ENCODE measurements around the gene SLC49A3.

Gene SLC49A3

DNA sequence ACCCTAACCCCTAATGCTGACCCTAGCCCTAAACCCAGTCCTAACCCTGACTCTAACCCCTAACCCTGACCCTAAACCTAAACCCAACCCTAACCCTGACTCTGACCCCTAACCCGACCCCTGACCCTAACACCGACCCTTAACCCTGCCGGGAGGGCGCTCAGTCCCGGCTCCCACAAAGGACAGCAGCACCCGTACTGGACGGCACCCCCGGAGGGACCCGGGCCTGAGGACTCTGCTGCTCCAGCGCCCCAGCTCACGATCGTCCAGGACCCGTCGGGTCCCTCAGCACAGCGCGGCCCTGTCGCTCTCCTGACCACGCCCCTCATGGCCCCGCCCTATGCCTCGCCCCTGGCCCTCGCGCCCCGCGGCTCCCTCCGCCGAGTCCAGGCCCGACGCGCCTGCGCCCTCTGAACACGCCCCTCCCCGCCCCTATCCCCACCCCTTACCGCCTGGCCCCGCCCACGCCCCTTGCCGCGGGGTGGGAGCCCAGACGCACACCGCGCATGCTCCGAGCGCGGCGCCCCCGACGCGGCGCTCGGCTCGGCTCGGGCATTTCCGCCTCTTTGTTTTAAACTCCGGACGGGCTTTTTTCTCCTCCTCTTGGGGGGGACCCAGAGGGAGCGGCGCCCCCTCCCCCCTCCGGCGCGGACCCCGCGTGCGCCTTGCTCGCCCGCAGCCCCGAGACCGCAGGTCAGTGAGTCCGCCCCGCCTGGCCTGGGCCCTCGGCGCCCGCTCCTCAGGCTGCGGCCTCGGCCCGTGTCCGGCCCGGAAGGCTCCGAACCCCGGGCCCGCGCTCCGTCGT is 16.5 kb upstream of the SLC49A3 start, which contains the start of gene PCGF3:
TSS of gene PCGF3 (plus strand) at position 555 of the 805 bp plus-strand sequence. CDS start 27,849 bp downstream, outside the sequence.
- TF ChIP-seq, protein P1, sequence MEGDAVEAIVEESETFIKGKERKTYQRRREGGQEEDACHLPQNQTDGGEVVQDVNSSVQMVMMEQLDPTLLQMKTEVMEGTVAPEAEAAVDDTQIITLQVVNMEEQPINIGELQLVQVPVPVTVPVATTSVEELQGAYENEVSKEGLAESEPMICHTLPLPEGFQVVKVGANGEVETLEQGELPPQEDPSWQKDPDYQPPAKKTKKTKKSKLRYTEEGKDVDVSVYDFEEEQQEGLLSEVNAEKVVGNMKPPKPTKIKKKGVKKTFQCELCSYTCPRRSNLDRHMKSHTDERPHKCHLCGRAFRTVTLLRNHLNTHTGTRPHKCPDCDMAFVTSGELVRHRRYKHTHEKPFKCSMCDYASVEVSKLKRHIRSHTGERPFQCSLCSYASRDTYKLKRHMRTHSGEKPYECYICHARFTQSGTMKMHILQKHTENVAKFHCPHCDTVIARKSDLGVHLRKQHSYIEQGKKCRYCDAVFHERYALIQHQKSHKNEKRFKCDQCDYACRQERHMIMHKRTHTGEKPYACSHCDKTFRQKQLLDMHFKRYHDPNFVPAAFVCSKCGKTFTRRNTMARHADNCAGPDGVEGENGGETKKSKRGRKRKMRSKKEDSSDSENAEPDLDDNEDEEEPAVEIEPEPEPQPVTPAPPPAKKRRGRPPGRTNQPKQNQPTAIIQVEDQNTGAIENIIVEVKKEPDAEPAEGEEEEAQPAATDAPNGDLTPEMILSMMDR (IDR thresholded peaks at IDR 0.05; ENCODE audit: borderline replicate concordance, insufficient read depth, low read depth, low read length) = no peak
- H3K4me3 ChIP-seq (ENCODE audit: low read depth, low read length) = peak within 1 kb of the TSS; percentile 88

DNA sequence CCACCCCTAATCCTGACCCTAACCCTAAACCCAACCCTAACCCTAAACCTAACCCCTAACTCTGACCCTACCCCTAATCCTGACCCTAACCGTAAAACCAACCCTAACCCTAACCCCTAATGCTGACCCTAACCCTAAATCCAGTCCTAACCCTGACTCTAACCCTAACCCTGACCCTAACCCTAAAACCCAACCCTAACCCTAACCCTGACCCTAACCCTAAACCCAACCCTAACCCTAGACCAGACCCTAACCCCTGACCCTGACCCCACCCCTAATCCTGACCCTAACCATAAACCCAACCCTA is 16.0 kb upstream of the SLC49A3 start:
- TF ChIP-seq, protein P1 (IDR thresholded peaks at IDR 0.05; ENCODE audit: borderline replicate concordance, insufficient read depth, low read depth, low read length) = no peak
- no peak overlapping the region for H3K4me3 ChIP-seq (ENCODE audit: low read depth, low read length)

DNA sequence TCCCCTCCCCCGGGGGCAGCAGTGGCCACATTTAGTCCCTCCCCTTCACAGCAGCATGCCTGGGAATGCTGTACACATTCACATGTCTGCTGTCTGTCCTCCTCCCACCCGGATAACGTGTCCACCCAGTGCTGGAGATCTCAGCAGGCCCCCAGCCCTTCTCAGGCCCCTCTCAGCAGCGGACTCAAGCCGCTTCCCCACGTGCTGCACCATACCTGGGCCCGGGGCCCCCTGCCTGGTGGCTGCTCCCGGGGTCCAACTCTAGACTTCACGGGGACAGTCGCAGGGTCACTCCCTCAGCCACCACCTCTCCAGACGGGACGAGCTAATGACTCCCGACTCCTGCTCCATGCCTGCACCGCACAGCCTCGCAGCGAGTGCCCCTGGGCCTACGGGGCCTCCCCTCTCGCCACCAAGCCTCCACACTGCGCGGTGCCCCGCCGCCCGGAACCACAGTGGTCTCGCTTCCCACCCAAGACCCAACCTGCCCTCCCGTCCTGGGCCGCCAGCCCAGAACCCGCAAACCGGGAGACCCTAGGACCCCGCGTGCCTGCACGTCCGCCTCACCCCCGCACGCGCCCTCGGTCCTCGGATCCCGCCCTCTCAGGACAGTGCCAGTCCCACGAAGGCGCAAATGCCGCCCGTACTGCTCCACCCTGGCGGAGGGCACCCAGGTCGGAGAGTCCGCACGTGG is 15.4 kb upstream of the SLC49A3 start:
- TF ChIP-seq, protein P1 (IDR thresholded peaks at IDR 0.05; ENCODE audit: borderline replicate concordance, insufficient read depth, low read depth, low read length) = no peak
- H3K4me3 ChIP-seq (ENCODE audit: low read depth, low read length) = no peak overlapping the region

DNA sequence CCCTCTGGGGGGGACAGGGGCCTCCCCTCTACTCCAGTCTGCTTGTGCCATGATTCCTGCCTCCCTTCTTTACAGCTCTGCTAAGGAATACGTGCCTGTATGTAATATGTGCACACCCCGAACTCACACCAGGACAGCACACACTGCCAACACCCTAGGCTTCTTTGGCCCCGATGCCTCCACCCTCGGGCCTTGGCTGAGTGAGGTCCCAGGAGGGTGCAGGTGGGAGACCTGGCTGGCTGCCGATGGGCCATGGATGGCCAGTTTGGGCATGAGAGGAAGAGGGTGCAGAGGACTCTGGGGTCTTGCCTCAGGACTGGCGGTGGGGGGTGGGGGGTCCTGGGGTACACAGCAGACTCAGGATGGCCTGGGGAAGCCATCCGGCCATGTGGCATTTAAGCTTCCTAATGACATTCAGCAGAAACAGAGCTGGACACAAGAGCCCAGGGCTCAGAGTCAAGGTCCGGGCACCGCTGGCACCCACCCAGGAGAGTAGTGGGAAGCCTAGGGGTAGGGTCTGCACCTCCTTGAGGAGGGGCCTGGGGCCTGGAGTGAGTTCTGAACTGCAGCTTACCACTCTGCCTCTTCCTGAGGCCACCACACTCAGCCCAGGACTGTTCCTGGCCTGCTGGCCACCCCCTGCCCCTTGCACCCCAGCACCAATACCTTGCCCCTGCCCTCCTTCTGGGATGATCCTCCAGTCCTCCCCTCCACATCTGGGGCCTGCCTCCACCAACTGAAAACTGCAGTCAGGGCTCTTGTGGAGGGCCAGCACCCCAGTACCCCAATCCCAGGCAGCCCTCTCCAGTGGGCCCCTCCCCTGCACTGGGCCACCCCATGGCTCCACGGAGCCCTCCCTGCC is 14.6 kb upstream of the SLC49A3 start:
- H3K4me3 ChIP-seq (ENCODE audit: low read depth, low read length) = no peak overlapping the region
- TF ChIP-seq, protein P1 (IDR thresholded peaks at IDR 0.05; ENCODE audit: borderline replicate concordance, insufficient read depth, low read depth, low read length) = no peak

DNA sequence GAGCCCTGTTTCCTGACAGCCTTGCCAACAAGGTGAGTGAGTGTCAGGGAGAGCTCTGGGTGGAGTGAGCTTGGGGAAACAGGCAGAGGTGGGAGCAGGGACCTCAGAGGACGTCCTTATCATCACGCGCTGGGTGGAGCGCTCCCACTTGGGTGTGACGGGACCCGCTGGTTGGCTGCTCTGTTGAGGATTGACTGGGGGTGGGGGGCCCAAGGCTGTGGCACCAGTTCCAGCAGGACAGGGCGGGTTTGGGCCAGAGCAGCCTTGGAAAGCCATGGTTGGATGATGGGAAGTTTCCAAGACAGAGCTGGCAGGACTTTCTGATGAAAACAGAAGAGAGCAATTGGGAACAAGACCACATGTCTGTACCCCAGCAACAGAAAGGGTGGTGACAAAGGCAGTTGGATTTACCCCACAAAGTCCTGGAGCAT is 13.7 kb upstream of the SLC49A3 start:
- H3K4me3 ChIP-seq (ENCODE audit: low read depth, low read length) = no peak overlapping the region
- TF ChIP-seq, protein P1 (IDR thresholded peaks at IDR 0.05; ENCODE audit: borderline replicate concordance, insufficient read depth, low read depth, low read length) = no peak

DNA sequence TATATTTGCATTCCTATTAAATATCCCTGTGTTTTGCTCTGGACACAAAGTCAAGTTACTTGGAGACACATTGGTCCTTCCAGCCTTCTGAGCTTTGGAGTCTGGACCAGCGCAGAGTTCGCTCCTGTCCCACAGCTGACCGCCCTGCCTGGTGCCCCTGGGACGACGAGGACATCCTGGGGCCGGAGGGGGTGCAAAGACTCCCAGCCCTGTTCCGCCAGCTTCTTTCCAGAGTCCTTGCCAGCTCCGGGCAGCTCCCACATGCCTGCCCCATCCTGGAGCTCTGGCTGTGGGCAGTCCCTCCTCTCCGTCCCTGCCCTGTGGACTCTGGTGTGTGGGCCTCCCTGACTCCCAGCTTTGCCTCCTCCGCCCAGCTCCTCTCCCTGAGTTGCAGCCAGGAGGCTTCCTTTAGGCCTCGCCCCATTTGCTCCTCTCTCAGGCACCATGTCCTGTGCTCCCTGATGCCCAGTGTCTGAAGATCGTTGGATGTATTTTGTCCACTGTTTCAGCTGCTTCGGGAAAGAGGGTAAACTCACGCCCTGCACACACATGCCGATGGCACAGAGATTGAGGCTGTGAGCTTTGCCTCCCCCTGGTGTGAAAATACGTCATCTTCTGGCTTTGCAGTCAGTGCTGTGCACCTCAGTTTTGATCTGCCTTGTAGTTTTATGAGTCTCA is 11.8 kb upstream of the SLC49A3 start:
- TF ChIP-seq, protein P1 (IDR thresholded peaks at IDR 0.05; ENCODE audit: borderline replicate concordance, insufficient read depth, low read depth, low read length) = no peak
- no peak overlapping the region for H3K4me3 ChIP-seq (ENCODE audit: low read depth, low read length)

All from GM12875 (cell line).